Esophagus muscularis mucosa (tissue), 4 donors: Measurements from ENCODE around the gene MSH2. TPM values are rescaled to one million over a fixed set of nuclear protein-coding genes. Genes with fewer than 3 reads are reported as not detected.
"Not testable (repeated sequence)": the region's sequence is repeated elsewhere in the genome, so short reads cannot be mapped to it uniquely, and the experiment has no call there.

Experiments
- DNase-seq: peaks from one replicate; pipeline ENCODE4 v3.0.0-alpha.2; 2017; ENCODE audit errors: extremely low spot score
- H3K27ac ChIP-seq, 4 donors: fragments of 200-600 bp; sonication (generic); replicated peaks in 1 of 4; 1 replicate in 3 of 4; 2 replicates in 1 of 4; pipeline ENCODE4 v1.5.1; 2016 to 2019; ENCODE audit warnings: mild to moderate bottlenecking in 1 of 4
- H3K27me3 ChIP-seq, 4 donors: fragments of 200-600 bp; sonication (generic); one replicate each; pipeline versions ENCODE4 v1.5.1 to v1.6.0; 2016 to 2019
- H3K36me3 ChIP-seq, 4 donors: fragments of 200-600 bp; sonication (generic); one replicate each; pipeline ENCODE4 v1.5.1; 2016 to 2019
- H3K4me1 ChIP-seq, 4 donors: fragments of 200-600 bp; sonication (generic); one replicate each; pipeline ENCODE4 v1.5.1; 2016 to 2019
- H3K4me3 ChIP-seq, 4 donors: fragments of 200-600 bp; sonication (generic); 1 replicate in 2 of 4; 2 replicates in 2 of 4; pipeline ENCODE4 v1.5.1; 2016 to 2019; ENCODE audit warnings: mild to moderate bottlenecking in 4 of 4, moderate library complexity in 1 of 4
- H3K9me3 ChIP-seq, 4 donors: fragments of 200-600 bp; sonication (generic); 1 replicate in 3 of 4; 2 replicates in 1 of 4; pipeline ENCODE4 v1.5.1; 2016 to 2019
- CTCF ChIP-seq, 3 experiments: fragments of 200-600 bp in 2 of 3; fragments of 450-650 bp in 1 of 3; sonication (generic) in 2 of 3; IDR thresholded peaks; one replicate each; pipeline ENCODE4 v1.5.1; 2017 to 2019; ENCODE audit warnings: antibody characterized with exemption in 3 of 3, mild to moderate bottlenecking in 2 of 3, moderate library complexity in 1 of 3
- EP300 ChIP-seq: sonication (generic); formaldehyde crosslinking; IDR thresholded peaks from one replicate; pipeline ENCODE4 v1.6.1; 2017; ENCODE audit warnings: antibody characterized with exemption
- POLR2A ChIP-seq: fragments of 450-650 bp; IDR thresholded peaks from one replicate; pipeline ENCODE4 v1.6.1; 2017; ENCODE audit warnings: antibody characterized with exemption, moderate library complexity, mild to moderate bottlenecking, low read depth
- POLR2AphosphoS5 ChIP-seq, 2 donors: sonication (generic); formaldehyde crosslinking; IDR thresholded peaks; one replicate each; pipeline ENCODE4 v1.6.1; 2017; ENCODE audit warnings: antibody characterized with exemption in 2 of 2
- WGBS: methylation state at CpG from one replicate; pipeline ENCODE4 v1.1.5; 2018; 5-methylcytosine and 5-hydroxymethylcytosine counted together
- intact Hi-C: fragments of 100-400 bp; cut with DNase I; formaldehyde crosslinking; loops from one replicate; pipeline ENCODE4 v1.15.1; 2023
- total RNA-seq, 4 donors: library from RNA; depleted of rRNA; stranded (reverse); fragments of >200 nt; gene quantifications; one replicate each; pipeline versions ENCODE4 v1.1.0 to v1.2.1, GENCODE V29; 2016

MSH2 gene
- total RNA-seq, 4 donors from 2014 or later = 5.6 to 9.9 (median 7.6) TPM

- Histone ChIP-seq H3K27ac (no peak overlapping the region), H3K9me3 (peaks cover 0 to 8% (median 0%) of the 10 kb centered on the region in 4 donors), H3K36me3 (no peaks in the 10 kb centered on the region), H3K4me1 (no peaks in the 10 kb centered on the region), H3K27me3 (peaks cover 0 to 7% (median 0%) of the 10 kb centered on the region in 4 donors), H3K4me3 (no peak overlapping the region)
- no peak for DNase-seq
- intact Hi-C loops = no loop called here
- no peak for TF ChIP-seq POLR2AphosphoS5 (IDR thresholded peaks at IDR 0.05)
- TF ChIP-seq EP300 = no peak
- no peak for TF ChIP-seq CTCF (IDR thresholded peaks at IDR 0.05)
- no peak for TF ChIP-seq POLR2A
- 84% methylated on average over 7 of the region's 7 CpGs for WGBS
Observed at GRCh38 chr2:47499621-47500309, 96.8 kb downstream of the MSH2 start.

DNA sequence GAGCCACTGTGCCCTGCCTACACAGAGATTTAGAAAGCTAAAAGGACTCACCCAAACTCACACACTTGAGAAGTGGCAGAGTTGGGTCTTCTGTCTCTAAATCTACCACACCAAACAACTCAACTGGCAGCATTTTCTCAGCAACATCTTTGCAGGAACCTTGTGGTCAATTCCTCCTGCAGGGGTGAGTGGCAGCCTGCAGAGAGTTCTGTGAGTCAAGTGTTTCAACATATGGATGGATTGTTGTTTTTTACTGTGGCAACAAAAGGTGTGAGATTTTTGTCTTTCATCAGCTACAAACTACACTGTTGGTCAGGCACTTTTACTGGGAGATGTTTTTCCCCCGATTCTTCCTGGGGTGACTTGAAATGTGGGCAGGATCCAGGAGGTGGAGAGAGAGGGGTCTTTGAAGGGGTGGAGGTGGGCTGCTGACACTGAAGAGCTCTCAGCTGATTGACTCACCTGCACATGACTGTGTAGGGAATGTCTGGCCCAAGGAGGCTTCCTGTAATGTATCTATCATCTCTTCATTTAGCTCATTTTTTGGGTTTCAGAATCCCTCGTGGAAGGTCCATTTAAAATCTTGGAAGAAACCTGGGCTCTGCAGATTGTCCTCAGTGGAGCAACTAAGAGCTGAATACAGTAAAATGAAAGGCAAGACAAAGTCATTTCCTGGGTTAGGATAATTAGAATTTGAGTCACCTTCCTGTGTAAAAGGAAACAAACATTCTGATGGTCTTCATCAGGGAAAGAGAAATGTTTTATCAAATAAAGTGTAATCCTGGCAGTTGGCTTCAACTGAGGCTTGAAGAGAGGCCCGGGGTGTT is 98.6 kb downstream of the MSH2 start:
- no peak overlapping the region for H3K4me3 ChIP-seq
- TF ChIP-seq CTCF (IDR thresholded peaks at IDR 0.05) = no peak
- no peak for TF ChIP-seq EP300
- no peak for TF ChIP-seq POLR2A
- TF ChIP-seq POLR2AphosphoS5 (IDR thresholded peaks at IDR 0.05) = no peak
- peaks cover 0 to 11% (median 4%) of the 10 kb centered on the region in 4 donors for H3K9me3 ChIP-seq
- intact Hi-C loops = no loop called here
- DNase-seq = no peak
- WGBS = 52% methylated on average over 3 of the region's 3 CpGs
- H3K27me3 ChIP-seq = no peaks in the 10 kb centered on the region
- H3K4me1 ChIP-seq = no peaks in the 10 kb centered on the region
- no peaks in the 10 kb centered on the region for H3K36me3 ChIP-seq
- no peak overlapping the region for H3K27ac ChIP-seq

DNA sequence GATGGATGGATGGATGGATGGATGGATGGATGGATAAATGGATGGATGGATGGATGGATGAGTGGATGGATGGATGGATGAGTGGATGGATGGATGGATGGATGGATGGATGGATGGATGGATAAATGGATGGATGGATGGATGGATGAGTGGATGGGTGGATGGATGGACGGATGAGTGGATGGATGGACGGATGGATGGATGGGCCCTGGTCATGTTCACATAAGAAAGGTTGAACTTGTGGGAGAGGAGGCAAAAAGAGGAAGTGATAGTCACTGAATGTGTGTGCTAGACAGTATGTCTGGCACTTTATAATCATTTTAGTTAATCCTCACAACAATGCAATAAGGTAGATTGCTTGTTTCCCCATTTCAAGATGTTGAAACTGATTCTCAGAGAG is 99.5 kb downstream of the MSH2 start:
- H3K27me3 ChIP-seq, intact Hi-C loops, H3K36me3 ChIP-seq, H3K27ac ChIP-seq, H3K4me1 ChIP-seq, H3K4me3 ChIP-seq, DNase-seq: not testable (repeated sequence)
- peaks cover 0 to 11% (median 4%) of the 10 kb centered on the region in 4 donors for H3K9me3 ChIP-seq
- WGBS = 76% methylated on average over 2 of the region's 2 CpGs

- H3K9me3 ChIP-seq = peaks cover 0 to 11% (median 4%) of the 10 kb centered on the region in 4 donors
- no peaks in the 10 kb centered on the region for H3K36me3 ChIP-seq
- intact Hi-C loops = no loop called here
- no peak overlapping the region for H3K4me3 ChIP-seq
- H3K27ac ChIP-seq = no peak overlapping the region
- H3K27me3 ChIP-seq = no peaks in the 10 kb centered on the region
- DNase-seq = no peak
- 89% methylated on average over 8 of the region's 8 CpGs for WGBS
- TF ChIP-seq EP300 (no peak), POLR2AphosphoS5 (IDR thresholded peaks at IDR 0.05) (no peak), POLR2A (no peak), CTCF (IDR thresholded peaks at IDR 0.05) (no peak)
- no peaks in the 10 kb centered on the region for H3K4me1 ChIP-seq
Observed at GRCh38 chr2:47503481-47504070, 100.6 kb downstream of the MSH2 start.

DNA sequence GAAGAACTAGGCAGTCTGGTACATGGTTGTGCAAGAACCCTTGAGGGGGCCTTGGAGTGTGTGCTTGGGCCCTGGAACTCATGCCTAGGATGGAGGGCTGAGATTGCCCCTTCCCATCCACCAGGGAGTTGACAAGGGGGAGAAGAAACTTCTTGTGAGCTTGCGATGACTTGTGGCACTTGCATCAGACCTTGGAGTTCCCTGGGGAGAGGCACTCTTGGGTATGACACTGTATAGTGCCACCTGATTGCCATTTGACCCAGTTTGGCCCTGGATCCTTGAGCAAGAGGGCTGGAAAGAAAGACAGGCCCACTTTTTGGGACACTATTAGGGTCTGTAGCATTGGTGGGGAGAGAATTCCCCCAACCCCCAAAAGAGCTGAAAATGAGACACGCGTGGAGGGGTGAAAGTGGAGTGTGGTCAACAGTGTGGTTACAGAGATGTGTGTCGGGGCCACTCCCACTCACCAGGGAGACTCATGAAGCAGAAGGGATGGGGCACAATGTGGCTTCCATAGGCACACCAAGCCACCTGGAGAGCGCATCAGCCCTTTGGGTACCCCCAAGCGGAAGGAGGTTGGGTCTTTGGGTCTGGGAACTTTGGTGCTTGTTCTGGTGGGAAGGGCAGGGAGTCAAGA is 101.3 kb downstream of the MSH2 start:
- intact Hi-C loops = no loop called here
- Histone ChIP-seq H3K27me3 (no peaks in the 10 kb centered on the region), H3K4me1 (no peaks in the 10 kb centered on the region), H3K27ac (no peak overlapping the region), H3K9me3 (peaks cover 0 to 11% (median 4%) of the 10 kb centered on the region in 4 donors), H3K36me3 (no peaks in the 10 kb centered on the region), H3K4me3 (no peak overlapping the region)
- no peak for DNase-seq
- TF ChIP-seq EP300 = no peak
- no peak for TF ChIP-seq POLR2AphosphoS5 (IDR thresholded peaks at IDR 0.05)
- TF ChIP-seq CTCF (IDR thresholded peaks at IDR 0.05) = no peak
- TF ChIP-seq POLR2A = no peak
- whole genome bisulfite sequencing = 95% methylated on average over 6 of the region's 6 CpGs
